ENCODE results near the gene RPUSD1. TPM values are rescaled to one million over a fixed set of nuclear protein-coding genes. Genes with fewer than 3 reads are reported as not detected.

The RPUSD1 gene
- total RNA-seq, 3 donors from 2014 or later (not counting 1 experiment from before 2014, with no cell fraction given): 20.8 to 31.7 (median 29.6) TPM

DNA sequence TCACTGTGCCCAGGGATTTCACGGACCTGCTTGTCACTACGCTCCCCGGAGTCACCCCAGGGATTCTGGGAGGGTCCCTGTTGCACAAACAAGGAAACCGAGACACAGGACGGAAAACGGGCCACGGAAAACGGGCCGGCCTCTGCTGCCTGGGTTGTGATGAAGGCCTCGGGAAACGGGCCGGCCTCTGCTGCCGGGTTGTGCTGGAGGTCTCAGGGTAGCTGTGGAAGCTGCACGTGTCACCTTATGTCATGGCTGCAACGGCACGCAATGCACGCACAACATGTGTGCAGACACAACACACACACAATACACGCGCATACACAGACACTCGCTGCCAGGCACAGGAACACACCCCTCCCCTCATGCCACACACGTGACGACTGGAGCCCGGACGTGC is 39.3 kb upstream of the RPUSD1 start:
- intact Hi-C loops (cut with micrococcal nuclease): no loop called here
- DNase-seq (no peak), ATAC-seq (no peak)
- no peaks in the 10 kb centered on the region for H3K27me3 ChIP-seq (ENCODE audit: control insufficient read depth, insufficient read depth, low read length)
- no peaks in the 10 kb centered on the region for H3K36me3 Mint-ChIP-seq
- H3K4me3 ChIP-seq (ENCODE audit: low read length): no peak overlapping the region
- H3K27ac Mint-ChIP-seq: no peak overlapping the region
- H3K4me1 Mint-ChIP-seq: no peaks in the 10 kb centered on the region
- H3K36me3 ChIP-seq (ENCODE audit: control insufficient read depth, insufficient read depth, low read length): no peaks in the 10 kb centered on the region
- 93% methylated on average over 24 of the region's 24 CpGs for WGBS (ENCODE audit: insufficient coverage)
- H3K27me3 Mint-ChIP-seq (ENCODE audit: low read depth in 2 of 2): peaks cover 0 to 5% of the 10 kb centered on the region in 2 donors
- H3K4me1 ChIP-seq (ENCODE audit: control insufficient read depth, insufficient read depth, low read length): no peaks in the 10 kb centered on the region
- TF ChIP-seq CTCF (IDR thresholded peaks at IDR 0.05): no peak
- H3K27ac ChIP-seq (ENCODE audit: low read length): no peak overlapping the region
- H3K4me3 Mint-ChIP-seq: no peak overlapping the region
- no peaks in the 10 kb centered on the region for H3K9me3 ChIP-seq (ENCODE audit: control insufficient read depth, insufficient read depth, low read length)
- no peaks in the 10 kb centered on the region for H3K9me3 Mint-ChIP-seq

DNA sequence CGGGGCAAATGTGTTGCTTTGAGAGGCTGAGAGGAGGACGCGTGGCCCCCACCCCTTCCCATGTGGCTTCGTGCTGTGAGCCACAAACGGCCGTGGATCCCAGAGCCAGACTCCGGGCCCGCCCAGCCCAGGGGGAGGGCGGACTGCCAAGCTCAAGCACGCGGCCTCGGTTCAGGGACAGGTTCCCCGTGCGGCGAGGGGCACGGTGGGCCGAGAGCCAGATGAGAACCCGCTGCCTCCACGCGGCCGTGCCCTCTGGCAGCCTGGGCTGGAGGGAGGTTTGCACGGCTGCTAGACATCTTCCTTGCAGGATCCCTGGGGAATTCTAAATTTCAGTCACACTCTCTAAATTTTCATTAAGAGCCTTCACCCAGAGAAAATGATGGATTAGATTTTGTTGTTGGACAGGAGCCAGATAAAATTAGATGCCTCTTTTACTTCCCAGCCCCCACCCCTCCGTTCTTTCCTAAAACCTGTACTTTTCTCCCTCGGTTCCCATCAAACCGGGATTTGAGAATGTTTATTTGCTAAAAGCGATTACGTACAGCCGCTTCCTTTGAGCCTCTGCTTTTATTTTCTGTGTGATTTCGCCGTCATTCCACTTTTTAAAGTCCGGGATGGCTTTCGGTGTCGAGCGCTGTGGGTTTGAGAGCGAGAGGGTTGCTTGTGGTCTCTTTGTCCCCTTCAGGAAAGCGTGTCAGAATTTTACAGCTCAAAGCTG is 37.3 kb upstream of the RPUSD1 start:
- no peaks in the 10 kb centered on the region for H3K4me1 ChIP-seq (ENCODE audit: control insufficient read depth, insufficient read depth, low read length)
- H3K4me3 ChIP-seq (ENCODE audit: low read length): no peak overlapping the region
- 79% methylated on average over 36 of the region's 36 CpGs for WGBS (ENCODE audit: insufficient coverage)
- no peak for DNase-seq
- H3K27me3 Mint-ChIP-seq (ENCODE audit: low read depth in 2 of 2): peaks cover 0 to 9% of the 10 kb centered on the region in 2 donors
- intact Hi-C loops (cut with micrococcal nuclease): no loop called here
- no peaks in the 10 kb centered on the region for H3K9me3 ChIP-seq (ENCODE audit: control insufficient read depth, insufficient read depth, low read length)
- H3K36me3 ChIP-seq (ENCODE audit: control insufficient read depth, insufficient read depth, low read length): no peaks in the 10 kb centered on the region
- H3K27me3 ChIP-seq (ENCODE audit: control insufficient read depth, insufficient read depth, low read length): no peaks in the 10 kb centered on the region
- no peak for ATAC-seq
- H3K36me3 Mint-ChIP-seq: no peaks in the 10 kb centered on the region
- H3K27ac Mint-ChIP-seq: no peak overlapping the region
- H3K4me3 Mint-ChIP-seq: no peak overlapping the region
- no peaks in the 10 kb centered on the region for H3K4me1 Mint-ChIP-seq
- no peak for TF ChIP-seq CTCF (IDR thresholded peaks at IDR 0.05)
- H3K9me3 Mint-ChIP-seq: no peaks in the 10 kb centered on the region
- no peak overlapping the region for H3K27ac ChIP-seq (ENCODE audit: low read length)

DNA sequence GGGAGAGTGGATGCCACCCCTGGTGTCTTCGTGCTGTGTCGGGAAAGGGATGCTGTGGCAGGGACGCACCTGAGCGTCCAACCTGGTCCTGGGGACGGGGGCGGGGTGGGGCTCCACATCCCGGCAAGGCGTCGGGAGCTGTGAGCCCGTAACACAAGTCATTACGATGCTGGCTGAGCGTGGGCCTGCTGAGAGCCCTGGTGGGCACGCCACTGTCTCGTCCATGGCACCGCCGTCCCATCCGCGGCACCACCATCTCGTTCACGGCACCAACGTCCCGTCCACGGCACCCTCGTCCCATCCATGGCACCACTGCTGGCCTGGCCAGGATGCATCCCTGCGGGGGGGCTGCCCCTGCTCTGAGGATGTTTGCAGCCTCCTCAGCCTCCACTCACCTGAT is 36.4 kb upstream of the RPUSD1 start:
- no peaks in the 10 kb centered on the region for H3K9me3 ChIP-seq (ENCODE audit: control insufficient read depth, insufficient read depth, low read length)
- H3K4me1 ChIP-seq (ENCODE audit: control insufficient read depth, insufficient read depth, low read length): peaks cover 4% of the 10 kb centered on the region
- no peaks in the 10 kb centered on the region for H3K27me3 ChIP-seq (ENCODE audit: control insufficient read depth, insufficient read depth, low read length)
- Mint-ChIP-seq H3K27me3 (ENCODE audit: low read depth in 2 of 2) (peaks cover 0 to 4% of the 10 kb centered on the region in 2 donors), H3K9me3 (no peaks in the 10 kb centered on the region), H3K4me1 (no peaks in the 10 kb centered on the region), H3K27ac (no peak overlapping the region), H3K4me3 (no peak overlapping the region), H3K36me3 (no peaks in the 10 kb centered on the region)
- ATAC-seq (no peak), DNase-seq (no peak)
- H3K4me3 ChIP-seq (ENCODE audit: low read length): no peak overlapping the region
- TF ChIP-seq CTCF (IDR thresholded peaks at IDR 0.05): no peak
- H3K27ac ChIP-seq (ENCODE audit: low read length): no peak overlapping the region
- WGBS (ENCODE audit: insufficient coverage): 89% methylated on average over 25 of the region's 25 CpGs
- H3K36me3 ChIP-seq (ENCODE audit: control insufficient read depth, insufficient read depth, low read length): no peaks in the 10 kb centered on the region
- intact Hi-C loops (cut with micrococcal nuclease): no loop called here

- H3K27me3 Mint-ChIP-seq (ENCODE audit: low read depth in 2 of 2): peaks cover 0 to 4% of the 10 kb centered on the region in 2 donors
- no peaks in the 10 kb centered on the region for H3K4me1 Mint-ChIP-seq
- no peaks in the 10 kb centered on the region for H3K36me3 ChIP-seq (ENCODE audit: control insufficient read depth, insufficient read depth, low read length)
- no peaks in the 10 kb centered on the region for H3K27me3 ChIP-seq (ENCODE audit: control insufficient read depth, insufficient read depth, low read length)
- no peak overlapping the region for H3K4me3 Mint-ChIP-seq
- H3K27ac ChIP-seq (ENCODE audit: low read length): no peak overlapping the region
- no peaks in the 10 kb centered on the region for H3K36me3 Mint-ChIP-seq
- intact Hi-C loops (cut with micrococcal nuclease): no loop called here
- H3K9me3 ChIP-seq (ENCODE audit: control insufficient read depth, insufficient read depth, low read length): no peaks in the 10 kb centered on the region
- no peak overlapping the region for H3K4me3 ChIP-seq (ENCODE audit: low read length)
- ATAC-seq (no peak), DNase-seq (no peak)
- no peak overlapping the region for H3K27ac Mint-ChIP-seq
- no peak for TF ChIP-seq CTCF (IDR thresholded peaks at IDR 0.05)
- H3K4me1 ChIP-seq (ENCODE audit: control insufficient read depth, insufficient read depth, low read length): peaks cover 6% of the 10 kb centered on the region
- no peaks in the 10 kb centered on the region for H3K9me3 Mint-ChIP-seq
- 88% methylated on average over 22 of the region's 22 CpGs for WGBS (ENCODE audit: insufficient coverage)
Measured at GRCh38 chr16:824194-824593, 36.0 kb upstream of the RPUSD1 start.
